Fibroblast of skin of left quadriceps (primary cell): ENCODE data around the gene AHR.

Experiments
- DNase-seq, 2 experiments: peaks; one replicate each; pipeline ENCODE4 v3.0.0-alpha.2; 2013; ENCODE audit warnings: low read depth in 2 of 2

The AHR gene

GRCh38 chr7:17298102-17298839 is at the start of gene AHR:
AHR (plus strand) TSS chr7:17298652; CDS start chr7:17299265, 613 bp downstream.
- DNase-seq: peak; percentile 84 to 85

- no peak for DNase-seq
Observed at GRCh38 chr7:17253885-17254284, 44.6 kb upstream of the AHR start.

GRCh38 chr7:17255926-17256325 is 42.5 kb upstream of the AHR start:
- no peak for DNase-seq

- DNase-seq: no peak
Observed at GRCh38 chr7:17256375-17256774, 42.1 kb upstream of the AHR start.

GRCh38 chr7:17266565-17266964 is 31.9 kb upstream of the AHR start:
- no peak for DNase-seq

GRCh38 chr7:17269341-17270221 is 28.9 kb upstream of the AHR start:
- no peak for DNase-seq

GRCh38 chr7:17274551-17275245 is 23.8 kb upstream of the AHR start:
- peak in 1 of 2 experiments; percentile 12 for DNase-seq

GRCh38 chr7:17275749-17276671 is 22.4 kb upstream of the AHR start:
- peak; percentile 87 for DNase-seq

- no peak for DNase-seq
Observed at GRCh38 chr7:17279061-17279460, 19.4 kb upstream of the AHR start.

GRCh38 chr7:17289074-17289645 is 9.3 kb upstream of the AHR start:
- no peak for DNase-seq

GRCh38 chr7:17292843-17293242 is 5.6 kb upstream of the AHR start:
- no peak for DNase-seq

GRCh38 chr7:17293481-17293880 is 5.0 kb upstream of the AHR start:
- DNase-seq: no peak

GRCh38 chr7:17297243-17297642 is 1.2 kb upstream of the AHR start:
- no peak for DNase-seq

- no peak for DNase-seq
Observed at GRCh38 chr7:17298840-17299482, 509 bp downstream of the AHR start.

GRCh38 chr7:17299483-17299991 is 1.1 kb downstream of the AHR start:
- no peak for DNase-seq

- no peak for DNase-seq
Observed at GRCh38 chr7:17300012-17300411, 1.6 kb downstream of the AHR start.

- DNase-seq: no peak
Observed at GRCh38 chr7:17300437-17300836, 2.0 kb downstream of the AHR start.

GRCh38 chr7:17301471-17302456 is 3.3 kb downstream of the AHR start:
- no peak for DNase-seq

GRCh38 chr7:17302575-17303142 is 4.2 kb downstream of the AHR start:
- DNase-seq: no peak
